Activated CD4-positive, alpha-beta T cell treated with anti-CD3 and anti-CD28 coated beads, Interleukin-2, amount 10 ng/mL, durations not matched to agents 24 days and 14 days (primary cell): ENCODE measurements around the gene FGD4. TPM values are rescaled to one million over a fixed set of nuclear protein-coding genes. Genes with fewer than 3 reads are reported as not detected.
"Not testable (repeated sequence)": the region's sequence is repeated elsewhere in the genome, so short reads cannot be mapped to it uniquely, and the experiment has no call there.

Source experiments
- DNase-seq: peaks from one replicate; pipeline ENCODE4 v3.0.0; 2022
- H3K27ac Mint-ChIP-seq: one replicate; pipeline ENCODE4 v1.8.0; 2022; ENCODE audit warnings: mild to moderate bottlenecking, mixed read lengths
- H3K27me3 Mint-ChIP-seq: one replicate; pipeline ENCODE4 v1.8.0; 2022; ENCODE audit warnings: mixed read lengths
- H3K36me3 Mint-ChIP-seq: one replicate; pipeline ENCODE4 v1.8.0; 2022; ENCODE audit warnings: low read depth, mild to moderate bottlenecking, mixed read lengths
- H3K4me1 Mint-ChIP-seq: one replicate; pipeline ENCODE4 v1.8.0; 2021; ENCODE audit warnings: mixed read lengths
- H3K4me3 Mint-ChIP-seq: one replicate; pipeline ENCODE4 v1.8.0; 2022; ENCODE audit warnings: mild to moderate bottlenecking, moderate library complexity, mixed read lengths
- H3K9me3 Mint-ChIP-seq: one replicate; pipeline ENCODE4 v1.8.0; 2021; ENCODE audit warnings: mixed read lengths
- intact Hi-C: fragments of 100-400 bp; cut with micrococcal nuclease; formaldehyde crosslinking; loops from one replicate; pipeline ENCODE4 v1.15.1; 2023
- total RNA-seq: library from RNA; stranded (reverse); gene quantifications from 2 replicates; pipeline ENCODE4 v1.2.3, GENCODE V29; 2022

The FGD4 gene
- total RNA-seq, 1 donor from 2014 or later = 0.07 TPM

- no peak overlapping the region for H3K27ac Mint-ChIP-seq
- peaks cover 20% of the 10 kb centered on the region for H3K27me3 Mint-ChIP-seq
- H3K4me3 Mint-ChIP-seq = no peak overlapping the region
- H3K36me3 Mint-ChIP-seq = no peaks in the 10 kb centered on the region
- intact Hi-C loops = no loop called here
- DNase-seq = no peak
- no peaks in the 10 kb centered on the region for H3K4me1 Mint-ChIP-seq
- no peaks in the 10 kb centered on the region for H3K9me3 Mint-ChIP-seq
Measured at GRCh38 chr12:32541754-32542374, 142.5 kb downstream of the FGD4 start.

- peaks cover 13% of the 10 kb centered on the region for H3K27me3 Mint-ChIP-seq
- no peak overlapping the region for H3K4me3 Mint-ChIP-seq
- H3K27ac Mint-ChIP-seq = no peak overlapping the region
- intact Hi-C loops = no loop called here
- H3K9me3 Mint-ChIP-seq = no peaks in the 10 kb centered on the region
- no peak for DNase-seq
- H3K4me1 Mint-ChIP-seq = no peaks in the 10 kb centered on the region
- no peaks in the 10 kb centered on the region for H3K36me3 Mint-ChIP-seq
Measured at GRCh38 chr12:32542428-32543229, 143.3 kb downstream of the FGD4 start.

- peaks cover 8% of the 10 kb centered on the region for H3K27me3 Mint-ChIP-seq
- no peaks in the 10 kb centered on the region for H3K9me3 Mint-ChIP-seq
- no peaks in the 10 kb centered on the region for H3K36me3 Mint-ChIP-seq
- DNase-seq = no peak
- H3K4me1 Mint-ChIP-seq = no peaks in the 10 kb centered on the region
- intact Hi-C loops = no loop called here
- no peak overlapping the region for H3K27ac Mint-ChIP-seq
- no peak overlapping the region for H3K4me3 Mint-ChIP-seq
Measured at GRCh38 chr12:32544893-32545292, 145.5 kb downstream of the FGD4 start.

- H3K36me3 Mint-ChIP-seq = no peaks in the 10 kb centered on the region
- H3K27me3 Mint-ChIP-seq = peaks cover 4% of the 10 kb centered on the region
- H3K4me1 Mint-ChIP-seq = no peaks in the 10 kb centered on the region
- H3K4me3 Mint-ChIP-seq = no peak overlapping the region
- intact Hi-C loops = no loop called here
- no peak for DNase-seq
- no peak overlapping the region for H3K27ac Mint-ChIP-seq
- H3K9me3 Mint-ChIP-seq = no peaks in the 10 kb centered on the region
Measured at GRCh38 chr12:32545413-32545980, 146.1 kb downstream of the FGD4 start.

- no peak for DNase-seq
- H3K36me3 Mint-ChIP-seq = no peaks in the 10 kb centered on the region
- H3K27ac Mint-ChIP-seq = no peak overlapping the region
- H3K27me3 Mint-ChIP-seq = peaks cover 3% of the 10 kb centered on the region
- intact Hi-C loops = no loop called here
- no peaks in the 10 kb centered on the region for H3K9me3 Mint-ChIP-seq
- H3K4me1 Mint-ChIP-seq = no peaks in the 10 kb centered on the region
- H3K4me3 Mint-ChIP-seq = no peak overlapping the region
Measured at GRCh38 chr12:32546272-32546671, 146.9 kb downstream of the FGD4 start.

- intact Hi-C loops = no loop called here
- no peaks in the 10 kb centered on the region for H3K9me3 Mint-ChIP-seq
- H3K4me1 Mint-ChIP-seq = no peaks in the 10 kb centered on the region
- H3K36me3 Mint-ChIP-seq = no peaks in the 10 kb centered on the region
- DNase-seq = no peak
- H3K27me3 Mint-ChIP-seq = no peaks in the 10 kb centered on the region
- no peak overlapping the region for H3K4me3 Mint-ChIP-seq
- no peak overlapping the region for H3K27ac Mint-ChIP-seq
Measured at GRCh38 chr12:32548691-32549281, 149.4 kb downstream of the FGD4 start.

- no peaks in the 10 kb centered on the region for H3K9me3 Mint-ChIP-seq
- DNase-seq = no peak
- H3K4me3 Mint-ChIP-seq = no peak overlapping the region
- H3K27me3 Mint-ChIP-seq = no peaks in the 10 kb centered on the region
- no peaks in the 10 kb centered on the region for H3K4me1 Mint-ChIP-seq
- intact Hi-C loops = no loop called here
- no peaks in the 10 kb centered on the region for H3K36me3 Mint-ChIP-seq
- H3K27ac Mint-ChIP-seq = no peak overlapping the region
Measured at GRCh38 chr12:32549675-32550079, 150.3 kb downstream of the FGD4 start.

- no peak overlapping the region for H3K4me3 Mint-ChIP-seq
- peaks cover 6% of the 10 kb centered on the region for H3K9me3 Mint-ChIP-seq
- peaks cover 4% of the 10 kb centered on the region for H3K27me3 Mint-ChIP-seq
- DNase-seq = no peak
- no peaks in the 10 kb centered on the region for H3K36me3 Mint-ChIP-seq
- intact Hi-C loops = no loop called here
- no peak overlapping the region for H3K27ac Mint-ChIP-seq
- H3K4me1 Mint-ChIP-seq = no peaks in the 10 kb centered on the region
Measured at GRCh38 chr12:32551058-32551457, 151.7 kb downstream of the FGD4 start.

GRCh38 chr12:32558903-32559302, 159.5 kb downstream of the FGD4 start:
- Mint-ChIP-seq H3K36me3 (no peaks in the 10 kb centered on the region), H3K4me3 (no peak overlapping the region), H3K9me3 (peaks cover 12% of the 10 kb centered on the region), H3K27ac (no peak overlapping the region), H3K4me1 (peaks cover 18% of the 10 kb centered on the region), H3K27me3 (peaks cover 4% of the 10 kb centered on the region)
- DNase-seq = no peak
- intact Hi-C loops = loop anchor here (1.0 kb wide), 2 partner anchors 27 to 44 kb away; no protein-coding TSS in a partner anchor

GRCh38 chr12:32559434-32559833, 160.1 kb downstream of the FGD4 start:
- Mint-ChIP-seq H3K36me3 (no peaks in the 10 kb centered on the region), H3K9me3 (peaks cover 12% of the 10 kb centered on the region), H3K27me3 (peaks cover 4% of the 10 kb centered on the region), H3K4me3 (no peak overlapping the region), H3K4me1 (peaks cover 18% of the 10 kb centered on the region), H3K27ac (peak overlapping the region; percentile 22)
- DNase-seq = no peak
- intact Hi-C loops = loop anchor here (1.0 kb wide), 2 partner anchors 27 to 44 kb away; no protein-coding TSS in a partner anchor

GRCh38 chr12:32560520-32560919, 161.2 kb downstream of the FGD4 start:
- Mint-ChIP-seq H3K27me3 (no peaks in the 10 kb centered on the region), H3K9me3 (peaks cover 6% of the 10 kb centered on the region), H3K36me3 (no peaks in the 10 kb centered on the region), H3K4me3 (no peak overlapping the region), H3K4me1 (peaks cover 18% of the 10 kb centered on the region), H3K27ac (no peak overlapping the region)
- intact Hi-C loops = no loop called here
- no peak for DNase-seq

GRCh38 chr12:32561931-32562341, 162.6 kb downstream of the FGD4 start:
- Mint-ChIP-seq H3K4me3 (no peak overlapping the region), H3K4me1 (peaks cover 18% of the 10 kb centered on the region), H3K36me3 (no peaks in the 10 kb centered on the region), H3K27me3 (no peaks in the 10 kb centered on the region), H3K9me3 (peaks cover 6% of the 10 kb centered on the region), H3K27ac (peak overlapping the region; percentile 54)
- intact Hi-C loops = no loop called here
- no peak for DNase-seq

GRCh38 chr12:32562413-32562812, 163.1 kb downstream of the FGD4 start:
- H3K9me3 Mint-ChIP-seq, DNase-seq, H3K36me3 Mint-ChIP-seq, H3K27me3 Mint-ChIP-seq, H3K27ac Mint-ChIP-seq, H3K4me3 Mint-ChIP-seq, intact Hi-C loops: not testable (repeated sequence)
- peaks cover 22% of the 10 kb centered on the region for H3K4me1 Mint-ChIP-seq
